ENCODE measurements around the gene OR52A5. TPM values are rescaled to one million over a fixed set of nuclear protein-coding genes. Genes with fewer than 3 reads are reported as not detected.
"Not testable (repeated sequence)": the region's sequence is repeated elsewhere in the genome, so short reads cannot be mapped to it uniquely, and the experiment has no call there.

The OR52A5 gene
- not detected for polyA plus RNA-seq (2013, experiment 1 of 2)
- polyA plus RNA-seq (2013, experiment 2 of 2) = not detected

DNA sequence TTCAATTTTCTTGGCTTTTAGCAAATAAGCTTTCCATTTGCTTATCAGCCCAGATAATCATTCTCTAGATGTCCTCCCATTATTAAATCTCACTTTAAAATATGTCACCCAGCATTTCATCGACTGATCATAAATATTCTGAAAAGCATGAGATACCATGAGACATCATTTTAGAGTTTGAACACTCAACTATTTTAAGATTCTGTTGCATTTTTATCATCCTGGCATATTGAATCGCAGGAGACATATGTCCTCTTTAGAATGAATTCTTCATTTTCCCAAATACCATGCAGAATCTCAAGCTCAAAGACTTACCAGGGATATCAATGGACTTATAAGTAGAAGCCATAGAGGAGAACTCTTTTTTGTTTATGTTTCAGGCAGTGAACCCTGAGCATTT, at the start of gene OR52A5:
TSS of gene OR52A5 (minus strand) at position 361 of the 400 bp plus-strand sequence. CDS start 5,714 bp downstream, outside the sequence.
- Histone ChIP-seq H3K4me1 (ENCODE audit: control insufficient read depth, insufficient read depth, low read length, poor library complexity, severe bottlenecking) (no peaks in the 10 kb centered on the region), H3K27ac (ENCODE audit: low read depth, low read length, severe bottlenecking) (no peak within 1 kb of the TSS), H3K4me3 (ENCODE audit: extremely low read depth, insufficient read depth, low read length, poor library complexity, severe bottlenecking) (no peak within 1 kb of the TSS), H3K36me3 (ENCODE audit: control insufficient read depth, insufficient read depth, low read length) (no peaks in the 10 kb centered on the region), H3K9me3 (ENCODE audit: control insufficient read depth, low read length) (no peaks in the 10 kb centered on the region)
- 100% methylated on average over 1 of the region's 2 CpGs for WGBS, 2 experiments (ENCODE audit: insufficient coverage in 2 of 2)

DNA sequence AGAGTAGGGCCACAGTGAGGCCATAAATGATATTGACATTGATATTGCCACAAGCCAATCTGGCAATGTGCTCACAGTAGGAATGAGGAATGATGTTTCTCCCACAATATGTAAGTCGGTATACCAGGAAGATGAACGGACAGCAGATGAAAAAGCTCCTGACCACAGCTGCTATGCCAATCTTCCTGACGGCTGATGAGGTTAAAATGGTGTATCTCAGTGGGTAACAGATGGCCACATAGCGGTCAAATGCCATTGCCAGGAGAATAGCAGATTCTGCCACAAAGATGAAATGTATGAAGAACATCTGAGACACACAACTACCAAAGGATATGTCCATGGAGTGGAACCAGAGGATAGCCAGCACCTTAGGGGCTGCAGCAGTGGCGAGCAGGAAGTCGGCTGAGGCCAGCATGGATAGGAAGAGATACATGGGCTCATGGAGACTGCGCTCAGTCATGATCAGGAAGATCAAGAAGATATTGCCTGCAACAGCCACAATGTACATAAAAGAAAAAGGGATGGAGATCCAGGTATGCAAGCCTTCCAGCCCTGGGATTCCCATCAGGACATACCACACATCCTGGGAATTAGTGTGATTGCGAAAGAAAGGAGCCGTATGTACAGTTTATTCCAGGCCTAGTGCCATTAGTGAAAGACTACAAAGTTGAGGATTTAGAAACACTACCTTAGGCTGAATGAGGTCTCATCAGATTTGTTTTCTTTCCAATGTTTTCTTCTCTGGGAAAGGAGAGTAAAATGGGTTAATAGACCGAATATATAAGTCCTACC, 40.1 kb upstream of the OR52A5 start:
- 80 to 83% methylated on average over 9 of the region's 10 CpGs for WGBS, 2 experiments (ENCODE audit: insufficient coverage in 2 of 2)

GRCh38 chr11:5174934-5175333, 36.8 kb upstream of the OR52A5 start:
- Histone ChIP-seq H3K4me1 (ENCODE audit: control insufficient read depth, insufficient read depth, low read length, poor library complexity, severe bottlenecking) (no peaks in the 10 kb centered on the region), H3K27ac (ENCODE audit: low read depth, low read length, severe bottlenecking) (no peak overlapping the region), H3K36me3 (ENCODE audit: control insufficient read depth, insufficient read depth, low read length) (no peaks in the 10 kb centered on the region), H3K4me3 (ENCODE audit: extremely low read depth, insufficient read depth, low read length, poor library complexity, severe bottlenecking) (no peak overlapping the region), H3K9me3 (ENCODE audit: control insufficient read depth, low read length) (no peaks in the 10 kb centered on the region)
- WGBS, 2 experiments (ENCODE audit: insufficient coverage in 2 of 2) = 74 to 100% methylated on average over 4 to 6 of the region's 7 CpGs

More for the DNA sequence above, 40.1 kb upstream of the OR52A5 start:
- no peak overlapping the region for H3K4me3 ChIP-seq (ENCODE audit: extremely low read depth, insufficient read depth, low read length, poor library complexity, severe bottlenecking)
- no peaks in the 10 kb centered on the region for H3K36me3 ChIP-seq (ENCODE audit: control insufficient read depth, insufficient read depth, low read length)
- no peaks in the 10 kb centered on the region for H3K4me1 ChIP-seq (ENCODE audit: control insufficient read depth, insufficient read depth, low read length, poor library complexity, severe bottlenecking)
- no peak overlapping the region for H3K27ac ChIP-seq (ENCODE audit: low read depth, low read length, severe bottlenecking)
- H3K9me3 ChIP-seq (ENCODE audit: control insufficient read depth, low read length) = no peaks in the 10 kb centered on the region

- 84% methylated on average over 2 of the region's 2 CpGs; no CpG with 5 or more reads in 1 of the 2 experiments for WGBS, 2 experiments (ENCODE audit: insufficient coverage in 2 of 2)
- H3K27ac ChIP-seq (ENCODE audit: low read depth, low read length, severe bottlenecking) = no peak overlapping the region
- no peak overlapping the region for H3K4me3 ChIP-seq (ENCODE audit: extremely low read depth, insufficient read depth, low read length, poor library complexity, severe bottlenecking)
- no peaks in the 10 kb centered on the region for H3K36me3 ChIP-seq (ENCODE audit: control insufficient read depth, insufficient read depth, low read length)
- H3K9me3 ChIP-seq (ENCODE audit: control insufficient read depth, low read length) = no peaks in the 10 kb centered on the region
- no peaks in the 10 kb centered on the region for H3K4me1 ChIP-seq (ENCODE audit: control insufficient read depth, insufficient read depth, low read length, poor library complexity, severe bottlenecking)
Observed at GRCh38 chr11:5171856-5172255, 33.7 kb upstream of the OR52A5 start.

GRCh38 chr11:5165898-5166297, 27.7 kb upstream of the OR52A5 start:
- H3K9me3 ChIP-seq (ENCODE audit: control insufficient read depth, low read length); H3K4me3 ChIP-seq (ENCODE audit: extremely low read depth, insufficient read depth, low read length, poor library complexity, severe bottlenecking): not testable (repeated sequence)

DNA sequence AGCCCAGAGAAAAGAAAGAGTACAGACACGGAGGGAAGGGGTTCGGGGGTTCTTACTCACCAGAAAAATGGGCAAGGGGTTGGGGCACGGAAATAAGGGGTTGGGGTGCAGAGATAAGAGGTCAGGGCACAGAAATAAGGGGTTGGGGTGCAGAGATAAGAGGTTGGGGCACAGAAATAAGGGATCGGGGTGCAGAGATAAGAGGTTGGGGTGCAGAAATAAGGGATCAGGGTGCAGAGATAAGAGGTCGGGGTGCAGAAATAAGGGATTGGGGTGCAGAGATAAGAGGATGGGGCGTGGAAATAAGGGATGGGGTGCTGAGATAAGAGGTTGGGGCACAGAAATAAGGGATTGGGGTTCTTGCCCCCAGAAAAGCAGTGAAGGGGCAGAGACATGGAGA, 26.7 kb upstream of the OR52A5 start:
- not testable (repeated sequence) for H3K9me3 ChIP-seq (ENCODE audit: control insufficient read depth, low read length); H3K4me1 ChIP-seq (ENCODE audit: control insufficient read depth, insufficient read depth, low read length, poor library complexity, severe bottlenecking); H3K27ac ChIP-seq (ENCODE audit: low read depth, low read length, severe bottlenecking); H3K36me3 ChIP-seq (ENCODE audit: control insufficient read depth, insufficient read depth, low read length); H3K4me3 ChIP-seq (ENCODE audit: extremely low read depth, insufficient read depth, low read length, poor library complexity, severe bottlenecking)
- 83 to 92% methylated on average over 4 to 6 of the region's 6 CpGs for WGBS, 2 experiments (ENCODE audit: insufficient coverage in 2 of 2)

More at GRCh38 chr11:5165898-5166297, 27.7 kb upstream of the OR52A5 start:
- H3K36me3 ChIP-seq (ENCODE audit: control insufficient read depth, insufficient read depth, low read length); H3K27ac ChIP-seq (ENCODE audit: low read depth, low read length, severe bottlenecking); H3K4me1 ChIP-seq (ENCODE audit: control insufficient read depth, insufficient read depth, low read length, poor library complexity, severe bottlenecking): not testable (repeated sequence)

- not testable (repeated sequence) for H3K9me3 ChIP-seq (ENCODE audit: control insufficient read depth, low read length); H3K4me1 ChIP-seq (ENCODE audit: control insufficient read depth, insufficient read depth, low read length, poor library complexity, severe bottlenecking); H3K27ac ChIP-seq (ENCODE audit: low read depth, low read length, severe bottlenecking); H3K4me3 ChIP-seq (ENCODE audit: extremely low read depth, insufficient read depth, low read length, poor library complexity, severe bottlenecking); H3K36me3 ChIP-seq (ENCODE audit: control insufficient read depth, insufficient read depth, low read length)
- no CpG with 5 or more reads among the region's 1 CpG for WGBS, 2 experiments (ENCODE audit: insufficient coverage in 2 of 2)
Observed at GRCh38 chr11:5161045-5161444, 22.9 kb upstream of the OR52A5 start.

GRCh38 chr11:5160217-5160616, 22.1 kb upstream of the OR52A5 start:
- H3K9me3 ChIP-seq (ENCODE audit: control insufficient read depth, low read length); H3K4me3 ChIP-seq (ENCODE audit: extremely low read depth, insufficient read depth, low read length, poor library complexity, severe bottlenecking); H3K4me1 ChIP-seq (ENCODE audit: control insufficient read depth, insufficient read depth, low read length, poor library complexity, severe bottlenecking); H3K27ac ChIP-seq (ENCODE audit: low read depth, low read length, severe bottlenecking); H3K36me3 ChIP-seq (ENCODE audit: control insufficient read depth, insufficient read depth, low read length): not testable (repeated sequence)
- WGBS, 2 experiments (ENCODE audit: insufficient coverage in 2 of 2) = 60 to 79% methylated on average over 1 to 3 of the region's 4 CpGs

- Histone ChIP-seq H3K4me1 (ENCODE audit: control insufficient read depth, insufficient read depth, low read length, poor library complexity, severe bottlenecking) (no peaks in the 10 kb centered on the region), H3K9me3 (ENCODE audit: control insufficient read depth, low read length) (no peaks in the 10 kb centered on the region), H3K4me3 (ENCODE audit: extremely low read depth, insufficient read depth, low read length, poor library complexity, severe bottlenecking) (no peak overlapping the region), H3K36me3 (ENCODE audit: control insufficient read depth, insufficient read depth, low read length) (no peaks in the 10 kb centered on the region), H3K27ac (ENCODE audit: low read depth, low read length, severe bottlenecking) (no peak overlapping the region)
Observed at GRCh38 chr11:5159806-5160205, 21.6 kb upstream of the OR52A5 start.

DNA sequence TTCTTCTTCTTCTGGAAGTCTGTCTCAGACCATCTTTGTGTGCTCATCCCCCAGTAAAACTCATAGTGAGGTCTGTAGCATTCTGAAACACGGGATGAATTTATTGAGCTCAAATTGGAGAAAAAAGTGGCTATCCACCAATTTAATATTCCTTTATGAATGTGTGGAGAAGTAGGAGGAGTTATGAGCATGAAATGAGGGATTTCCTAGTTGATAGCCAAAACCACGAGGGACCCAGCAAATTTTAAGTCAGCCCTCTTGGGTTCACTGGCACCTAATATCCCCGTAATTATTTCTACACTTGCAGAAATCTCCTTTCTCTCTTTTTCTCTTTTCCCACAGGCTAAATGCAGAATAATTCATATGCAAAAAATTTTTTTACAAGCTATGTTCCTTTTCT, 16.5 kb upstream of the OR52A5 start, which contains the start of gene OR52A1:
TSS of gene OR52A1 (minus strand) at position 101 of the 400 bp plus-strand sequence. CDS start 2,388 bp downstream, outside the sequence.
- Histone ChIP-seq H3K4me3 (ENCODE audit: extremely low read depth, insufficient read depth, low read length, poor library complexity, severe bottlenecking) (no peak within 1 kb of the TSS), H3K36me3 (ENCODE audit: control insufficient read depth, insufficient read depth, low read length) (no peaks in the 10 kb centered on the region), H3K27ac (ENCODE audit: low read depth, low read length, severe bottlenecking) (no peak within 1 kb of the TSS), H3K9me3 (ENCODE audit: control insufficient read depth, low read length) (no peaks in the 10 kb centered on the region), H3K4me1 (ENCODE audit: control insufficient read depth, insufficient read depth, low read length, poor library complexity, severe bottlenecking) (no peaks in the 10 kb centered on the region)
- WGBS, 2 experiments (ENCODE audit: insufficient coverage in 2 of 2) = 70 to 83% methylated on average over 2 to 3 of the region's 3 CpGs
